OCI-LY7 (cell line): ENCODE data around the gene TMEM126A. TPM values are rescaled to one million over a fixed set of nuclear protein-coding genes. Genes with fewer than 3 reads are reported as not detected.

Experiments used
- BruUV-seq: library from RNA; stranded (reverse); fragments of 400-500 nt; replicated peaks from 2 replicates; lab custom pipeline; 2021; lab: Mats Ljungman, UMichigan
- CTCF ChIA-PET: fragments of 300-600 bp; sonication (Branson Sonifier 250); formaldehyde crosslinking; loops from one replicate; lab custom pipeline; 2022; ENCODE audit warnings: antibody characterized with exemption; ENCODE audit not compliant: unreplicated experiment; lab: Charles Lee
- POLR2A ChIA-PET: fragments of 300-600 bp; sonication (Branson Sonifier 250); formaldehyde crosslinking; loops from one replicate; lab custom pipeline; 2022; ENCODE audit warnings: antibody characterized with exemption; lab: Charles Lee
- DNase-seq: peaks from one replicate; pipeline ENCODE4 v3.0.0-alpha.2; 2015; ENCODE audit warnings: low spot score
- H2AFZ ChIP-seq: fragments of 200-600 bp; sonication (generic), shearing (Covaris generic); 2 replicates; pipeline ENCODE4 v1.6.1; 2014; ENCODE audit warnings: mild to moderate bottlenecking, antibody characterized with exemption, low read length, moderate library complexity
- H3K27ac ChIP-seq: fragments of 200-600 bp; sonication (generic); 2 replicates; pipeline ENCODE4 v1.5.1; 2014; ENCODE audit warnings: mixed run types, low read depth, mild to moderate bottlenecking, moderate library complexity, low read length, inconsistent platforms; ENCODE audit not compliant: poor library complexity, severe bottlenecking
- H3K36me3 ChIP-seq: fragments of 200-600 bp; sonication (generic); 2 replicates; pipeline ENCODE4 v1.6.1; 2014; ENCODE audit warnings: mild to moderate bottlenecking, antibody characterized with exemption, low read length, moderate library complexity, mixed read lengths; ENCODE audit not compliant: insufficient read depth
- H3K4me1 ChIP-seq: fragments of 200-600 bp; sonication (generic); 2 replicates; pipeline ENCODE4 v1.5.1; 2014; ENCODE audit warnings: mild to moderate bottlenecking, low read length; ENCODE audit not compliant: insufficient read depth, poor library complexity, severe bottlenecking
- H3K4me2 ChIP-seq: fragments of 200-600 bp; sonication (generic); 2 replicates; pipeline ENCODE4 v1.6.1; 2014; ENCODE audit warnings: mild to moderate bottlenecking, low read length
- H3K4me3 ChIP-seq: fragments of 200-600 bp; sonication (generic); 2 replicates; pipeline ENCODE4 v1.5.1; 2014; ENCODE audit warnings: mild to moderate bottlenecking, low read depth, low read length; ENCODE audit not compliant: poor library complexity, severe bottlenecking
- H3K79me2 ChIP-seq: fragments of 200-600 bp; sonication (generic); 2 replicates; pipeline ENCODE4 v1.6.1; 2016; ENCODE audit warnings: low read depth, mild to moderate bottlenecking, low read length, moderate library complexity, mixed read lengths; ENCODE audit not compliant: insufficient read depth
- H3K9me2 ChIP-seq: fragments of 200-600 bp; sonication (generic); 2 replicates; pipeline ENCODE4 v1.6.1; 2016; ENCODE audit warnings: mild to moderate bottlenecking, low read length, mixed read lengths; ENCODE audit not compliant: insufficient read depth
- H3K9me3 ChIP-seq: fragments of 200-600 bp; sonication (generic); 2 replicates; pipeline ENCODE4 v1.6.1; 2014; ENCODE audit warnings: mild to moderate bottlenecking, mixed run types, low read length, mixed read lengths
- H4K20me1 ChIP-seq: fragments of 200-600 bp; sonication (generic); 2 replicates; pipeline ENCODE4 v1.6.1; 2014; ENCODE audit warnings: mild to moderate bottlenecking, antibody characterized with exemption, low read length, moderate library complexity, mixed read lengths; ENCODE audit not compliant: insufficient read depth
- EZH2phosphoT487 ChIP-seq: fragments of 200-600 bp; sonication (generic); IDR thresholded peaks from 2 replicates; pipeline ENCODE4 v1.6.1; 2018; ENCODE audit warnings: low read depth, borderline replicate concordance, mild to moderate bottlenecking, mixed run types, antibody characterized with exemption, low read length, moderate library complexity, mixed read lengths
- intact Hi-C: fragments of 100-400 bp; cut with micrococcal nuclease; formaldehyde crosslinking; loops from one replicate; pipeline ENCODE4 v1.10.0; 2022; ENCODE audit not compliant: unreplicated experiment
- total RNA-seq, 2 experiments: library from RNA; depleted of rRNA in 1 of 2; stranded (reverse); fragments of >200 nt in 1 of 2; shearing (Covaris generic) in 1 of 2; gene quantifications; 2 replicates each; pipeline ENCODE4 v1.2.3, GENCODE V29; 2014 to 2022
- TF ChIP-seq, protein P1 (sequence below): fragments of 200-600 bp; sonication (generic); conservative IDR thresholded peaks from 2 replicates; pipeline ENCODE4 v1.5.1; 2014; ENCODE audit warnings: mild to moderate bottlenecking, antibody characterized with exemption, low read length, moderate library complexity, mixed read lengths

Gene TMEM126A
- total RNA-seq, 2 experiments from 2014 or later = 16.8 to 25.6 TPM

DNA sequence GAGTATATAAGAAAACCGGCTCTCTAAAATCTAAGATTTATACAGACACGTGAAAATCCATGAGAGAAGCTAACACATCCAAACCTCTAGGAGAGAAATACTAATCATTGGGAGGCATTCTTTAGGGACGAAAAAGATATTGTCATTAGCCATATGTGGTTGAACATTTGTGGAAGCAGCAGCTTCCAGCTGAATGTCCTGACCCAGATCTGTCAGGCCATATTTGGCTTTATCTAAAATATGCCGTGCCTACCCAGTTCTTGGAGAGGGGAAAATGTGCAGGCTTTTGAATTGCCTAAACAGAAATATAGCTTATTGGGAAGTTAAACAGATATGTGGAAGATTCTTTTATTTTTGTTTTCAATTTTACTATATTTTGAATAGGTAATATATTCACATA, 31.8 kb downstream of the TMEM126A start:
- POLR2A ChIA-PET = interaction anchor here (0.8 to 1.3 kb wide), 2 partner anchors 12 to 26 kb away, joined by 3 read pairs; no protein-coding TSS in a partner anchor
- intact Hi-C loops = no loop called here
- no peaks in the 10 kb centered on the region for H3K9me2 ChIP-seq
- H3K9me3 ChIP-seq = no peaks in the 10 kb centered on the region
- H3K4me1 ChIP-seq = no peaks in the 10 kb centered on the region
- no peaks in the 10 kb centered on the region for H3K36me3 ChIP-seq
- CTCF ChIA-PET = interaction anchor here (1.1 kb wide), 1 partner anchor 12 kb away, joined by 3 read pairs; no protein-coding TSS in a partner anchor
- no peak for DNase-seq
- H3K4me3 ChIP-seq = no peak overlapping the region
- H2AFZ ChIP-seq = no peak overlapping the region
- TF ChIP-seq EZH2phosphoT487 = no peak
- TF ChIP-seq, protein P1, sequence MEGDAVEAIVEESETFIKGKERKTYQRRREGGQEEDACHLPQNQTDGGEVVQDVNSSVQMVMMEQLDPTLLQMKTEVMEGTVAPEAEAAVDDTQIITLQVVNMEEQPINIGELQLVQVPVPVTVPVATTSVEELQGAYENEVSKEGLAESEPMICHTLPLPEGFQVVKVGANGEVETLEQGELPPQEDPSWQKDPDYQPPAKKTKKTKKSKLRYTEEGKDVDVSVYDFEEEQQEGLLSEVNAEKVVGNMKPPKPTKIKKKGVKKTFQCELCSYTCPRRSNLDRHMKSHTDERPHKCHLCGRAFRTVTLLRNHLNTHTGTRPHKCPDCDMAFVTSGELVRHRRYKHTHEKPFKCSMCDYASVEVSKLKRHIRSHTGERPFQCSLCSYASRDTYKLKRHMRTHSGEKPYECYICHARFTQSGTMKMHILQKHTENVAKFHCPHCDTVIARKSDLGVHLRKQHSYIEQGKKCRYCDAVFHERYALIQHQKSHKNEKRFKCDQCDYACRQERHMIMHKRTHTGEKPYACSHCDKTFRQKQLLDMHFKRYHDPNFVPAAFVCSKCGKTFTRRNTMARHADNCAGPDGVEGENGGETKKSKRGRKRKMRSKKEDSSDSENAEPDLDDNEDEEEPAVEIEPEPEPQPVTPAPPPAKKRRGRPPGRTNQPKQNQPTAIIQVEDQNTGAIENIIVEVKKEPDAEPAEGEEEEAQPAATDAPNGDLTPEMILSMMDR = no peak
- H3K79me2 ChIP-seq = no peaks in the 10 kb centered on the region
- no peak overlapping the region for H3K4me2 ChIP-seq
- no TSS peak for BruUV-seq
- no peaks in the 10 kb centered on the region for H4K20me1 ChIP-seq
- no peak overlapping the region for H3K27ac ChIP-seq

DNA sequence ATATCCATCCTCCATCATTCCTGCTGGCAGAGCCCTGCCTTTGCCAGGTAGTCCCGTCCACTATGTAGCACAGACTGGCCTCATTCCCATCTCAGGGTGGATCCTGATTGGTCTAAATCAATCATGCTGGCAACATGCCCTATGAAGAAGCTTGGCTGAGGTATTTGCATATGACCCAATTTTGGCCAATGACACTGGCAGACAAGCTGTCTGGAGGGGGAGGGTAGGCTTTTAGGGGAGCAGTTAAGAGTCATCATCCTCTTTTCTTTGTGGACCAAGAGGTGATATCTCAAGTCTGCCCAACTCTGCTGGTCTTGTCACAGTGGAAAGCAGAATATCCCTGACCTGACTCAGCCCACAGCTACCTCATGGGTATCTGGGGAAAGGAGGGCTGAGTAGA, 33.1 kb downstream of the TMEM126A start:
- H3K4me1 ChIP-seq = no peaks in the 10 kb centered on the region
- no peaks in the 10 kb centered on the region for H3K36me3 ChIP-seq
- no peaks in the 10 kb centered on the region for H3K9me3 ChIP-seq
- no peak overlapping the region for H3K4me2 ChIP-seq
- CTCF ChIA-PET = no interaction called here
- H4K20me1 ChIP-seq = no peaks in the 10 kb centered on the region
- intact Hi-C loops = no loop called here
- no peak overlapping the region for H2AFZ ChIP-seq
- BruUV-seq = no TSS peak
- POLR2A ChIA-PET = interaction anchor here (0.7 kb wide), 2 partner anchors 8 to 206 kb away, joined by 3 read pairs; no protein-coding TSS in a partner anchor
- no peaks in the 10 kb centered on the region for H3K79me2 ChIP-seq
- no peak overlapping the region for H3K27ac ChIP-seq
- no peak for DNase-seq
- no peak for TF ChIP-seq EZH2phosphoT487
- TF ChIP-seq, protein P1 = no peak
- H3K4me3 ChIP-seq = no peak overlapping the region
- no peaks in the 10 kb centered on the region for H3K9me2 ChIP-seq
